ENCODE measurements around the gene MAMLD1. TPM values are rescaled to one million over a fixed set of nuclear protein-coding genes. Genes with fewer than 3 reads are reported as not detected.

Gene MAMLD1
- total and polyA plus RNA-seq, 12 donors = 1.2 to 4.2 (median 2.3) TPM

- Histone ChIP-seq H3K9me3 (no peaks in the 10 kb centered on the region), H3K27me3 (peaks cover 0 to 13% (median 0%) of the 10 kb centered on the region in 7 donors), H3K36me3 (no peaks in the 10 kb centered on the region), H3K4me1 (peaks cover 0 to 8% (median 0%) of the 10 kb centered on the region in 9 donors), H3K4me3 (no peak overlapping the region), H3K27ac (no peak overlapping the region)
- ATAC-seq (peak in 1 of 8 donors; percentile 39), DNase-seq (no peak)
- 46 to 51% methylated on average over 8 of the region's 8 CpGs for WGBS, 2 donors
- no peak for TF ChIP-seq CTCF (IDR thresholded peaks at IDR 0.05)
- intact Hi-C loops (cut with DNase I) = no loop called here
Observed at GRCh38 chrX:150372280-150372679, 9.2 kb downstream of the MAMLD1 start.

GRCh38 chrX:150372756-150373155 is 9.6 kb downstream of the MAMLD1 start:
- no peak overlapping the region for H3K4me3 ChIP-seq
- WGBS, 2 donors = 72% methylated on average over 6 of the region's 6 CpGs
- ATAC-seq (no peak), DNase-seq (no peak)
- intact Hi-C loops (cut with DNase I) = no loop called here
- TF ChIP-seq CTCF (IDR thresholded peaks at IDR 0.05) = no peak
- H3K9me3 ChIP-seq = no peaks in the 10 kb centered on the region
- H3K4me1 ChIP-seq = peaks cover 0 to 8% (median 0%) of the 10 kb centered on the region in 9 donors
- no peaks in the 10 kb centered on the region for H3K36me3 ChIP-seq
- H3K27me3 ChIP-seq = peaks cover 0 to 13% (median 0%) of the 10 kb centered on the region in 7 donors
- H3K27ac ChIP-seq = no peak overlapping the region

GRCh38 chrX:150375243-150375770 is 12.2 kb downstream of the MAMLD1 start:
- no peak for TF ChIP-seq CTCF (IDR thresholded peaks at IDR 0.05)
- intact Hi-C loops (cut with DNase I) = no loop called here
- Histone ChIP-seq H3K9me3 (no peaks in the 10 kb centered on the region), H3K27me3 (peaks cover 0 to 19% (median 0%) of the 10 kb centered on the region in 7 donors), H3K36me3 (no peaks in the 10 kb centered on the region), H3K4me1 (peaks cover 0 to 8% (median 0%) of the 10 kb centered on the region in 9 donors), H3K27ac (no peak overlapping the region), H3K4me3 (no peak overlapping the region)
- WGBS, 2 donors = 88 to 89% methylated on average over 4 of the region's 4 CpGs
- no peak for DNase-seq
- ATAC-seq = no peak

DNA sequence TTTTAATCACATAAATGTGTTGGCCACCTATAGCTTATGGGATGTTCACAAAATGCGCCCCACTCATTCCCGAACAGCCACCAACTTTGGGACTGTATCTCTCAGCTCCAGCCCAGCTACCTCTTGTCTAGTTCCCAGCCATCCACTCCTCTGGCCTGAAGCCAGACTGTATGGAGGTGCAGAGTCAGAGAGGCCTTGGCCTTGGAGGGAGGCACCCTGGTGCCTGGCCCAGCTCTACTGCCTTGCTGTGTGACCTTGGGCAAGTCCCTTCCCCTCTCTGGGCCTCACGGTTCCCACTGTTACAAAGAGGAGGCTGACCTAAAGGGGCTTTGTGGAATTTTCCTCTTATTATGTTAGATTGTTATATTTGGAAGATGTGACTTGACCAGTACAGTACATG is 13.9 kb downstream of the MAMLD1 start:
- ATAC-seq = no peak
- H3K36me3 ChIP-seq = no peaks in the 10 kb centered on the region
- intact Hi-C loops (cut with DNase I) = no loop called here
- peaks cover 0 to 31% (median 0%) of the 10 kb centered on the region in 7 donors for H3K27me3 ChIP-seq
- H3K4me1 ChIP-seq = peaks cover 0 to 8% (median 0%) of the 10 kb centered on the region in 9 donors
- H3K9me3 ChIP-seq = no peaks in the 10 kb centered on the region
- no peak overlapping the region for H3K27ac ChIP-seq
- H3K4me3 ChIP-seq = no peak overlapping the region
- no peak for DNase-seq
- no peak for TF ChIP-seq CTCF (IDR thresholded peaks at IDR 0.05)
- WGBS, 2 donors = 85 to 88% methylated on average over 3 of the region's 3 CpGs

Measured in heart right ventricle (tissue), 16 donors.